ENCODE results near the gene PIGV. TPM values are rescaled to one million over a fixed set of nuclear protein-coding genes. Genes with fewer than 3 reads are reported as not detected.

PIGV gene
- total RNA-seq, 1 donor from 2014 or later = 15.2 TPM

DNA sequence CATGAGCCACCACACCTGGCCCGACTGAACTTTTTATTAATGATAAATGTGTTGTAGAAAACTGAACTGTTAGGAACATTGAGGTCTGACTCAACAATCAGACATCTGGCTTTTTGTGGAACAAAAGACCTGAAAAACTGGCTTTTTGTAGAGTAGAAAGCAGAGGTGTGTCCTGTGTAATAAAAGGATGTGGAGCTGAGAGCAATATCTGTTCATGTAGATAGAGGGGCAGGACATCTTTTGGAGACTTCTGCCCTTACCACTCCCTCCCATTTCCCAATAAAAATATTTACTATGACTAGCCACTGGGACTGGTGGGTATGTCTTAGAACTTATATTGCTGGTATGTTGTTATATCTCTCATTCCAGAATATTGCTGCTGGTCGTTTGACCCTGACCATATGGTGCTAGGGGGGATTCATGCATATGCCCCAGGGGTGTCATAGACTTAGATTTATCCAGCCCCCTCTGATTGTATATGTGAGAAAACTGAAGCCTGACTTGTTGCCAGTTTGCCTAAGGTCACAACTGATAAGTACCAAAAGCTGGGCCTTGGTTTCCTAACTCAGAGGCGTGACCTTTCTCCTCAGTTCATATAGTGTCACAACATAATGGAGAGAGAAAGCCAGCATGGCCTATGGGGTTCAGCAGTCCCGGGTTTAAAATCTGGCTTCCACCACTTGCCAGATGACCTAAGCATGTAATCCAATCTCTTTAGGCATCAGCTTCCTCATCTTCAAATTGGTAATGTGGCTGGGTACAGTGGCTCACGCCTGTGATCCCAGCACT lies 33.5 kb upstream of the PIGV start:
- Mint-ChIP-seq H3K9me3 (no peaks in the 10 kb centered on the region), H3K36me3 (ENCODE audit: low read depth) (peaks cover 50% of the 10 kb centered on the region), H3K27me3 (no peaks in the 10 kb centered on the region), H3K4me3 (no peak overlapping the region), H3K27ac (no peak overlapping the region), H3K4me1 (peaks cover 38% of the 10 kb centered on the region)
- intact Hi-C loops (cut with micrococcal nuclease) = no loop called here
- DNase-seq = no peak

GRCh38 chr1:26758358-26758757 lies 29.4 kb upstream of the PIGV start:
- H3K27me3 Mint-ChIP-seq = no peaks in the 10 kb centered on the region
- no peak overlapping the region for H3K4me3 Mint-ChIP-seq
- intact Hi-C loops (cut with micrococcal nuclease) = no loop called here
- peaks cover 51% of the 10 kb centered on the region for H3K36me3 Mint-ChIP-seq (ENCODE audit: low read depth)
- peak overlapping the region; percentile 46 for H3K27ac Mint-ChIP-seq
- H3K4me1 Mint-ChIP-seq = peaks cover 17% of the 10 kb centered on the region
- no peak for DNase-seq
- no peaks in the 10 kb centered on the region for H3K9me3 Mint-ChIP-seq

DNA sequence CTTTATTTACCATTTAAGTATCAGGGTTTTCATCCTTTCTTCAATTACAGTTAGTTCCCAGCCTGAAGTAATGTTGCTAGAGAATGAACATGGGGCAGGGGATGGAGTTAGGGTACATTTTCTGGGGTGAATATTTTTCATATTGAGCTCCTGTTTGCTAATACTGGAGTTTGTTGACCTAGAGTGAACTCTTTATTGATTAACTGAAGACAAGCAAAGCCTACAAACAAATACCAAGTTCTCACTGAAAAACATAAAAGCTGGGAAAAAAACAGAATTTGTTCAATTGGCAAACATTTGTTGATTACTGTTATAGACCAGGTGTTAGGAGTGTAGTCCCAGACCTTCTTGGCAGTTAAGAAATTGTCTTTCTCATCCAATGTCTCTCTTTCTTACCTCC lies 28.2 kb upstream of the PIGV start:
- no peak overlapping the region for H3K4me3 Mint-ChIP-seq

GRCh38 chr1:26761217-26761616 lies 26.5 kb upstream of the PIGV start:
- H3K36me3 Mint-ChIP-seq (ENCODE audit: low read depth) = peaks cover 52% of the 10 kb centered on the region
- no peaks in the 10 kb centered on the region for H3K27me3 Mint-ChIP-seq
- H3K9me3 Mint-ChIP-seq = no peaks in the 10 kb centered on the region
- no peak for DNase-seq
- intact Hi-C loops (cut with micrococcal nuclease) = no loop called here
- no peak overlapping the region for H3K4me3 Mint-ChIP-seq
- no peak overlapping the region for H3K27ac Mint-ChIP-seq
- H3K4me1 Mint-ChIP-seq = peaks cover 12% of the 10 kb centered on the region

More for the DNA sequence above, 28.2 kb upstream of the PIGV start:
- no peaks in the 10 kb centered on the region for H3K9me3 Mint-ChIP-seq
- H3K27me3 Mint-ChIP-seq = no peaks in the 10 kb centered on the region
- peaks cover 51% of the 10 kb centered on the region for H3K36me3 Mint-ChIP-seq (ENCODE audit: low read depth)
- H3K4me1 Mint-ChIP-seq = peaks cover 17% of the 10 kb centered on the region
- H3K27ac Mint-ChIP-seq = no peak overlapping the region
- DNase-seq = no peak
- intact Hi-C loops (cut with micrococcal nuclease) = no loop called here

GRCh38 chr1:26767714-26768113 lies 20.0 kb upstream of the PIGV start:
- intact Hi-C loops (cut with micrococcal nuclease) = no loop called here
- H3K27me3 Mint-ChIP-seq = no peaks in the 10 kb centered on the region
- no peaks in the 10 kb centered on the region for H3K9me3 Mint-ChIP-seq
- peaks cover 29% of the 10 kb centered on the region for H3K4me1 Mint-ChIP-seq
- peak overlapping the region; percentile 64 for H3K27ac Mint-ChIP-seq
- peaks cover 76% of the 10 kb centered on the region for H3K36me3 Mint-ChIP-seq (ENCODE audit: low read depth)
- DNase-seq = no peak
- H3K4me3 Mint-ChIP-seq = no peak overlapping the region

DNA sequence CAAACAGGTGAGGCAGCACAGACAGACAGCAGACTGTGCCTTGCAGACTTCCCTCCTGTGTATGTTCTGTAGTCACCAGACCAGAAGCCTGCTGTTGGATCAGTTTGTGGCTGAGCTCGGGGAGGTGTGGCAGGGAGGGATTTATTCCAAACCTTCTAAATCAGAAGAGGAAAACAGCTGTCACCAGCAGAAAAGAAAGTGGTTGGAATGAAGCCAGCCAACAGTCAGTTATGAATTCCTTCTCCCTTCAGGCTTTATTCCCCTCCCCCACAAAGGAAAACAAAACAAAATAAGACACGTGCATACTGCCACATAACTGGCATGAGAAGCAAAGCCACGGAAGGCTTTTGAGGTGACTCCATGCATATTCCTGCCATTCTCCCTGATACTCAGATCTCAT lies 19.0 kb upstream of the PIGV start:
- intact Hi-C loops (cut with micrococcal nuclease) = no loop called here
- Mint-ChIP-seq H3K4me3 (no peak overlapping the region), H3K4me1 (peaks cover 31% of the 10 kb centered on the region), H3K27ac (peak overlapping the region; percentile 62), H3K9me3 (no peaks in the 10 kb centered on the region), H3K36me3 (ENCODE audit: low read depth) (peaks cover 78% of the 10 kb centered on the region), H3K27me3 (no peaks in the 10 kb centered on the region)
- no peak for DNase-seq

- intact Hi-C loops (cut with micrococcal nuclease) = no loop called here
- H3K27ac Mint-ChIP-seq = peak overlapping the region; percentile 74
- peaks cover 86% of the 10 kb centered on the region for H3K36me3 Mint-ChIP-seq (ENCODE audit: low read depth)
- DNase-seq = no peak
- H3K9me3 Mint-ChIP-seq = no peaks in the 10 kb centered on the region
- H3K4me1 Mint-ChIP-seq = peaks cover 27% of the 10 kb centered on the region
- no peaks in the 10 kb centered on the region for H3K27me3 Mint-ChIP-seq
- no peak overlapping the region for H3K4me3 Mint-ChIP-seq
These were observed 16.5 kb upstream of the PIGV start for GRCh38 chr1:26771285-26771642.

- Mint-ChIP-seq H3K27ac (peak overlapping the region; percentile 74), H3K4me3 (no peak overlapping the region), H3K4me1 (peaks cover 25% of the 10 kb centered on the region), H3K36me3 (ENCODE audit: low read depth) (peaks cover 88% of the 10 kb centered on the region), H3K27me3 (no peaks in the 10 kb centered on the region), H3K9me3 (no peaks in the 10 kb centered on the region)
- intact Hi-C loops (cut with micrococcal nuclease) = loop anchor here (2.0 kb wide), 1 partner anchor 15 kb away; the partner anchor contains the start of gene PIGV
- DNase-seq = no peak
These were observed 16.0 kb upstream of the PIGV start for GRCh38 chr1:26771643-26772321.

- intact Hi-C loops (cut with micrococcal nuclease) = loop anchor here (2.0 kb wide), 1 partner anchor 14 kb away; the partner anchor contains the start of gene PIGV
- peaks cover 21% of the 10 kb centered on the region for H3K4me1 Mint-ChIP-seq
- H3K9me3 Mint-ChIP-seq = no peaks in the 10 kb centered on the region
- peaks cover 84% of the 10 kb centered on the region for H3K36me3 Mint-ChIP-seq (ENCODE audit: low read depth)
- H3K27me3 Mint-ChIP-seq = no peaks in the 10 kb centered on the region
- DNase-seq = no peak
- no peak overlapping the region for H3K4me3 Mint-ChIP-seq
- no peak overlapping the region for H3K27ac Mint-ChIP-seq
These were observed 15.1 kb upstream of the PIGV start for GRCh38 chr1:26772687-26773086.

DNA sequence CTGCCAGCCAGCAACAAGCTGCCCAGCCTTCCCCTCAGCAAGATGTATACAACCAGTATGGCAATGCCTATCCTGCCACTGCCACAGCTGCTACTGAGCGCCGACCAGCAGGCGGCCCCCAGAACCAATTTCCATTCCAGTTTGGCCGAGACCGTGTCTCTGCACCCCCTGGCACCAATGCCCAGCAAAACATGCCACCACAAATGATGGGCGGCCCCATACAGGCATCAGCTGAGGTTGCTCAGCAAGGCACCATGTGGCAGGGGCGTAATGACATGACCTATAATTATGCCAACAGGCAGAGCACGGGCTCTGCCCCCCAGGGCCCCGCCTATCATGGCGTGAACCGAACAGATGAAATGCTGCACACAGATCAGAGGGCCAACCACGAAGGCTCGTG lies 13.3 kb upstream of the PIGV start:
- H3K27me3 Mint-ChIP-seq = no peaks in the 10 kb centered on the region
- DNase-seq = no peak
- intact Hi-C loops (cut with micrococcal nuclease) = no loop called here
- H3K4me1 Mint-ChIP-seq = peaks cover 20% of the 10 kb centered on the region
- H3K27ac Mint-ChIP-seq = no peak overlapping the region
- no peaks in the 10 kb centered on the region for H3K9me3 Mint-ChIP-seq
- peaks cover 82% of the 10 kb centered on the region for H3K36me3 Mint-ChIP-seq (ENCODE audit: low read depth)
- no peak overlapping the region for H3K4me3 Mint-ChIP-seq

- DNase-seq = no peak
- H3K27me3 Mint-ChIP-seq = no peaks in the 10 kb centered on the region
- peaks cover 18% of the 10 kb centered on the region for H3K4me1 Mint-ChIP-seq
- peaks cover 80% of the 10 kb centered on the region for H3K36me3 Mint-ChIP-seq (ENCODE audit: low read depth)
- intact Hi-C loops (cut with micrococcal nuclease) = no loop called here
- no peaks in the 10 kb centered on the region for H3K9me3 Mint-ChIP-seq
- H3K27ac Mint-ChIP-seq = peak overlapping the region; percentile 20
- H3K4me3 Mint-ChIP-seq = no peak overlapping the region
These were observed 12.1 kb upstream of the PIGV start for GRCh38 chr1:26775666-26776065.

GRCh38 chr1:26779098-26779668 lies 8.6 kb upstream of the PIGV start:
- DNase-seq = no peak
- intact Hi-C loops (cut with micrococcal nuclease) = no loop called here
- no peaks in the 10 kb centered on the region for H3K27me3 Mint-ChIP-seq
- no peak overlapping the region for H3K4me3 Mint-ChIP-seq
- peaks cover 19% of the 10 kb centered on the region for H3K4me1 Mint-ChIP-seq
- no peaks in the 10 kb centered on the region for H3K9me3 Mint-ChIP-seq
- peaks cover 77% of the 10 kb centered on the region for H3K36me3 Mint-ChIP-seq (ENCODE audit: low read depth)
- peak overlapping the region; percentile 56 for H3K27ac Mint-ChIP-seq

DNA sequence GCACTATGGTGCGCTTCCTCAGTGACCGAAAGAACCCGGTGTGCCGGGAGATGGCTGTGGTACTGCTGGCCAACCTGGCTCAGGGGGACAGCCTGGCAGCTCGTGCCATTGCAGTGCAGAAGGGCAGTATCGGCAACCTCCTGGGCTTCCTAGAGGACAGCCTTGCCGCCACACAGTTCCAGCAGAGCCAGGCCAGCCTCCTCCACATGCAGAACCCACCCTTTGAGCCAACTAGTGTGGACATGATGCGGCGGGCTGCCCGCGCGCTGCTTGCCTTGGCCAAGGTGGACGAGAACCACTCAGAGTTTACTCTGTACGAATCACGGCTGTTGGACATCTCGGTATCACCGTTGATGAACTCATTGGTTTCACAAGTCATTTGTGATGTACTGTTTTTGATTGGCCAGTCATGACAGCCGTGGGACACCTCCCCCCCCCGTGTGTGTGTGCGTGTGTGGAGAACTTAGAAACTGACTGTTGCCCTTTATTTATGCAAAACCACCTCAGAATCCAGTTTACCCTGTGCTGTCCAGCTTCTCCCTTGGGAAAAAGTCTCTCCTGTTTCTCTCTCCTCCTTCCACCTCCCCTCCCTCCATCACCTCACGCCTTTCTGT lies 7.3 kb upstream of the PIGV start:
- Mint-ChIP-seq H3K9me3 (no peaks in the 10 kb centered on the region), H3K27me3 (no peaks in the 10 kb centered on the region), H3K27ac (no peak overlapping the region), H3K4me3 (no peak overlapping the region), H3K36me3 (ENCODE audit: low read depth) (peaks cover 65% of the 10 kb centered on the region), H3K4me1 (peaks cover 27% of the 10 kb centered on the region)
- no peak for DNase-seq
- intact Hi-C loops (cut with micrococcal nuclease) = no loop called here

All from activated CD4-positive, alpha-beta T cell treated with anti-CD3 and anti-CD28 coated beads, Interleukin-2, amount 10 ng/mL, durations not matched to agents 24 days and 14 days (primary cell).